ENCODE results near the gene POLE. TPM values are rescaled to one million over a fixed set of nuclear protein-coding genes. Genes with fewer than 3 reads are reported as not detected.

The POLE gene
- total RNA-seq, 1 experiment from 2014 or later: 167 TPM

DNA sequence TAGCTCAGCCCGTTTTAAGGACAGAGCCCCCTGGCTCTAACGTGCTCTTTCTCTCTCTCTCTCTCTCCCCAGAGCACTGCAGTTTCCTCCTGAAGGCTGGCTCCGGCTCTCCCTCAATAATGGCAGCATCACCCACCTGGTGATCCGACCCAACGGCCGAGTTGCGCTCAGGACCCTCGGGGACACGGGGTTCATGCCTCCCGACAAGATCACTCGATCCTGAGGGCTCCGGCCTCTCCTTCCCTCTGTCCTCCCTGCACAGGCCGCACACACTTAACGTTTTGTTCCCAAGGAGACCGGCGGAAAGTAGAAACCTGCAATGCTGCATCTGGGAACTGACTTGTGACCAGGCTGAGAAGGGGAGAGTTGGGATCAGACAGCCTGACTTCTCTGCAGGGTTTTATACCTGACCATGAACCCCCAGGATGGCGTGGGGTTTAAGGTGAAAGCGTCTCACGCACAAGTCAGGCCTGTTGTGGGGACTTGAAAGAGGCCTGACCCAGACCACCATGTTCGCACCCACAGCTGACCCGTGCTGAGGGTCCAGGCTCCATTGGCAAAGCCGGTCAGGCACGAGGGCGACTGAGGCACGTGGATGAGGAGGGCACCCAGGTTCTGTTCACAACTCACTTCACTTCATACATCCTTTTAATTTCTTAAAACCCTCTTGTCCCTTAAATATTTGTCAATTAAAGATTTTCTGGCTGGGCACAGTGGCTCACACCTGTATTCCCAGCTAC, 33.6 kb upstream of the POLE start:
- Mint-ChIP-seq H3K27ac (ENCODE audit: unreplicated experiment) (no peak overlapping the region), H3K4me1 (ENCODE audit: low read depth, unreplicated experiment) (no peaks in the 10 kb centered on the region), H3K27me3 (ENCODE audit: insufficient read depth, unreplicated experiment) (no peaks in the 10 kb centered on the region), H3K9me3 (ENCODE audit: unreplicated experiment) (no peaks in the 10 kb centered on the region), H3K36me3 (ENCODE audit: insufficient read depth, unreplicated experiment) (peaks cover 100% of the 10 kb centered on the region), H3K4me3 (ENCODE audit: unreplicated experiment) (no peak overlapping the region)
- ChIA-PET CTCF (interaction anchor here (0.7 kb wide), 1 partner anchor 253 kb away, joined by 5 read pairs; no protein-coding TSS in a partner anchor), POLR2A (no interaction called here)
- no peak for DNase-seq
- intact Hi-C loops (cut with micrococcal nuclease; ENCODE audit: unreplicated experiment): no loop called here
- no peak for TF ChIP-seq CTCF (IDR thresholded peaks at IDR 0.05; ENCODE audit: insufficient read depth in 1 of 2, low read depth in 1 of 2, low read length in 1 of 2, severe bottlenecking in 1 of 2, unreplicated experiment in 1 of 2)
- peaks cover 3% of the 10 kb centered on the region for H3K36me3 ChIP-seq (ENCODE audit: control insufficient read depth, insufficient read depth, low read length)
- H3K4me3 ChIP-seq (ENCODE audit: low read depth, low read length): no peak overlapping the region
- H3K27me3 ChIP-seq (replicated peaks; ENCODE audit: control insufficient read depth, insufficient read depth, low read length): no peaks in the 10 kb centered on the region
- no peaks in the 10 kb centered on the region for H3K4me1 ChIP-seq
- BruUV-seq (replicated peaks): no TSS peak
- no peaks in the 10 kb centered on the region for H3K9me3 ChIP-seq

- intact Hi-C loops (cut with micrococcal nuclease; ENCODE audit: unreplicated experiment): no loop called here
- Mint-ChIP-seq H3K27me3 (ENCODE audit: insufficient read depth, unreplicated experiment) (no peaks in the 10 kb centered on the region), H3K4me3 (ENCODE audit: unreplicated experiment) (no peak overlapping the region), H3K4me1 (ENCODE audit: low read depth, unreplicated experiment) (no peaks in the 10 kb centered on the region), H3K27ac (ENCODE audit: unreplicated experiment) (no peak overlapping the region), H3K9me3 (ENCODE audit: unreplicated experiment) (no peaks in the 10 kb centered on the region), H3K36me3 (ENCODE audit: insufficient read depth, unreplicated experiment) (peaks cover 99% of the 10 kb centered on the region)
- Histone ChIP-seq H3K9me3 (no peaks in the 10 kb centered on the region), H3K36me3 (ENCODE audit: control insufficient read depth, insufficient read depth, low read length) (peaks cover 3% of the 10 kb centered on the region), H3K4me3 (ENCODE audit: low read depth, low read length) (no peak overlapping the region), H3K4me1 (no peaks in the 10 kb centered on the region), H3K27me3 (replicated peaks; ENCODE audit: control insufficient read depth, insufficient read depth, low read length) (no peaks in the 10 kb centered on the region)
- TF ChIP-seq CTCF (IDR thresholded peaks at IDR 0.05; ENCODE audit: insufficient read depth in 1 of 2, low read depth in 1 of 2, low read length in 1 of 2, severe bottlenecking in 1 of 2, unreplicated experiment in 1 of 2): no peak
- BruUV-seq (replicated peaks): no TSS peak
- ChIA-PET POLR2A (no interaction called here), CTCF (interaction anchor here (0.7 kb wide), 1 partner anchor 253 kb away, joined by 5 read pairs; no protein-coding TSS in a partner anchor)
- DNase-seq: no peak
Measured at GRCh38 chr12:132719954-132720324, 32.8 kb upstream of the POLE start.

DNA sequence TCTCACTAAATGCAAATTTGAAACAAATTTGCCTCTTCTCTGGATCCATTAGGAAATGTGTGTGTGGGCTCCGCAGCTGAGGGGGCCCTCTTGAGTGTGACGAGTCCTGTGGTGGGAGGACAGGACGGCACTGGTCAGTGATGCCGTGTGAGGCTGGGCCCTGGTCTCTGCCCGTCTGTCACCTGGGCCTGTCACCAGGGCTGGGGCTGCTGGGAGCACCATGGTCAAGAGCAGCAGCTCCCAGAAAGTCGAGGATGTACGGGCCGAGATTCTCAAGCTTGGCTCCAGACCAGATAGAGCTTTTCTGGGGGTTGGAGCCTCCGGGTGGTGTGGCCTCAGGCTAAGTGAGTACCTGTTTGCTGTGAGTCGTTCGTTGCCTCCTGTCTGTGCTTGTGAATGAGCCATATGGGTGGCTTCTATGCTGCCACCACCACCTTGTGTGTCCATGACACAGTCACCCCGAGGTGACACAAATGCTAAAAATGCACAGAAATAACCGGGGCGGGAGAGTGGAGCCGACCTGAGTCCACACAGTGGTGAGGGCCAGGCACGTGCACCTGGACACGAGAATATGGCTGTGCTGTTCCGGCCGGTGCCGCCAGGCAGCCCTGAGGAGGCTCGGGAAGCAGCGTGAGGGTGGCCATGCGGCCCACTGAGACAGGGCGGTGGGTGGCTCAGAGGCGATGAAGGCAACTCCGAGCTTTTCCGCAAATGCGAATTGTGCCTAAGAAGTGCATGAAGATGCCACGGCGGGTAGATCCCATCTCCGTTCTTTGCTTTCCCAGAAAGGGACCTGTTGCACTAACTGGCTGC, 32.2 kb upstream of the POLE start:
- Mint-ChIP-seq H3K36me3 (ENCODE audit: insufficient read depth, unreplicated experiment) (peaks cover 99% of the 10 kb centered on the region), H3K4me3 (ENCODE audit: unreplicated experiment) (no peak overlapping the region)

More for the DNA sequence above, 32.2 kb upstream of the POLE start:
- Mint-ChIP-seq H3K27me3 (ENCODE audit: insufficient read depth, unreplicated experiment) (no peaks in the 10 kb centered on the region), H3K27ac (ENCODE audit: unreplicated experiment) (no peak overlapping the region), H3K9me3 (ENCODE audit: unreplicated experiment) (no peaks in the 10 kb centered on the region), H3K4me1 (ENCODE audit: low read depth, unreplicated experiment) (no peaks in the 10 kb centered on the region)
- CTCF ChIA-PET: no interaction called here
- no TSS peak for BruUV-seq (replicated peaks)
- H3K36me3 ChIP-seq (ENCODE audit: control insufficient read depth, insufficient read depth, low read length): peaks cover 3% of the 10 kb centered on the region
- intact Hi-C loops (cut with micrococcal nuclease; ENCODE audit: unreplicated experiment): no loop called here
- no peak for DNase-seq
- no peak overlapping the region for H3K4me3 ChIP-seq (ENCODE audit: low read depth, low read length)
- POLR2A ChIA-PET: no interaction called here
- H3K9me3 ChIP-seq: no peaks in the 10 kb centered on the region
- TF ChIP-seq CTCF (IDR thresholded peaks at IDR 0.05; ENCODE audit: insufficient read depth in 1 of 2, low read depth in 1 of 2, low read length in 1 of 2, severe bottlenecking in 1 of 2, unreplicated experiment in 1 of 2): no peak
- H3K4me1 ChIP-seq: no peaks in the 10 kb centered on the region
- no peaks in the 10 kb centered on the region for H3K27me3 ChIP-seq (replicated peaks; ENCODE audit: control insufficient read depth, insufficient read depth, low read length)

Measured in Caco-2 (cell line).